Skeletal muscle tissue (tissue), 4 donors: ENCODE measurements around the gene RAB7A. TPM values are rescaled to one million over a fixed set of nuclear protein-coding genes. Genes with fewer than 3 reads are reported as not detected.

Experiments used
- H3K27ac ChIP-seq: one replicate; pipeline ENCODE4 v1.7.0; 2013; ENCODE audit warnings: mild to moderate bottlenecking, low read depth, low read length, inconsistent platforms
- H3K27me3 ChIP-seq, 3 donors: one replicate each; pipeline ENCODE4 v1.7.0; 2013; ENCODE audit warnings: low read length in 3 of 3; ENCODE audit not compliant: control insufficient read depth in 3 of 3, insufficient read depth in 3 of 3
- H3K36me3 ChIP-seq, 3 donors: one replicate each; pipeline ENCODE4 v1.7.0; 2013; ENCODE audit warnings: low read length in 3 of 3; ENCODE audit not compliant: control insufficient read depth in 3 of 3, insufficient read depth in 3 of 3
- H3K4me1 ChIP-seq, 3 donors: one replicate each; pipeline ENCODE4 v1.7.0; 2013; ENCODE audit warnings: low read length in 3 of 3, mild to moderate bottlenecking in 3 of 3; ENCODE audit not compliant: control insufficient read depth in 3 of 3, insufficient read depth in 3 of 3
- H3K4me3 ChIP-seq, 3 donors: one replicate each; pipeline ENCODE4 v1.7.0; 2013; ENCODE audit warnings: low read length in 3 of 3
- H3K9ac ChIP-seq, 3 donors: one replicate each; pipeline ENCODE4 v1.7.0; 2013; ENCODE audit warnings: low read length in 3 of 3, mild to moderate bottlenecking in 3 of 3, moderate library complexity in 2 of 3, low read depth in 1 of 3
- H3K9me3 ChIP-seq, 3 donors: one replicate each; pipeline ENCODE4 v1.7.0; 2013; ENCODE audit warnings: low read length in 3 of 3; ENCODE audit not compliant: control insufficient read depth in 3 of 3
- total RNA-seq: library from RNA; depleted of rRNA; stranded (reverse); fragments of >200 nt; gene quantifications from one replicate; pipeline ENCODE4 v1.2.3, GENCODE V29; 2014
- donor health status: Osteomylitis.

RAB7A gene
- total RNA-seq, 1 donor from 2014 or later, result 37.1 TPM

DNA sequence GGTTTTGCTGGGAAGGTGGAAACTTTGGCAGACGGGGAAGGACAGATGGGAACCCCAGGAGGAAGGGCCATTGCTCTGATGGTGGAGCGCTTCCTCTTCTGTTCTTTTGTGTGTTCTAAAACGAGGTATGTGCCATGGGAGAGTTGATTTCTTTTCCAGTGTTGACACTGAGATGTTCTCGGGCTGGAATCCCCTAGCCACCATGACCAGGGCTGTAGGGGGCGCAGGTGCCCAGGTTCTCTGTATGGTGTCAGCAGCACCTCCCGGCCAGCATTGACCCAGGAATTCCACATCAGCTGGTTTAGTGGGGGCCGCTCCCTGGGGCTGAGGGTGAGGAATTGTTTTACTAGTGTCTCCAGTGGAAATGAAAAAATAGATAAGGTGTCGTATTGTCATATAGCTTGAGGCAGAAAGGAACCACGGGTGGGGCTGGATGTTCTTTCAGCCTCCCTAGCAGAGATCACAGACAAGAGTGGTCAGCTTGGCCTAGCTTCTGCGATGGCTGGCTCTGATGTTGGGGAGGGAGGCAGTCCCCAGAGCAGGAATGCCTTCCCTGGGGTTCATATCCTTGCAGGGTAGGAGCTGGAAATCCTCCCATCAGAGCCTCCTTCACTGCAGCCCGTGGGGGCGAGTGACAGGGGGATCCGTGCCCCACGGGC, 119.3 kb downstream of the RAB7A start:
- no peaks in the 10 kb centered on the region for H3K27me3 ChIP-seq
- no peaks in the 10 kb centered on the region for H3K36me3 ChIP-seq
- H3K9me3 ChIP-seq, result no peaks in the 10 kb centered on the region
- peak overlapping the region in 2 of 3 donors; percentile 69 to 89 for H3K9ac ChIP-seq
- H3K4me3 ChIP-seq, result peak overlapping the region; percentile 56 to 70 (median 56)
- peaks cover 6 to 15% (median 11%) of the 10 kb centered on the region in 3 donors for H3K4me1 ChIP-seq
- H3K27ac ChIP-seq, result peak overlapping the region; percentile 74

DNA sequence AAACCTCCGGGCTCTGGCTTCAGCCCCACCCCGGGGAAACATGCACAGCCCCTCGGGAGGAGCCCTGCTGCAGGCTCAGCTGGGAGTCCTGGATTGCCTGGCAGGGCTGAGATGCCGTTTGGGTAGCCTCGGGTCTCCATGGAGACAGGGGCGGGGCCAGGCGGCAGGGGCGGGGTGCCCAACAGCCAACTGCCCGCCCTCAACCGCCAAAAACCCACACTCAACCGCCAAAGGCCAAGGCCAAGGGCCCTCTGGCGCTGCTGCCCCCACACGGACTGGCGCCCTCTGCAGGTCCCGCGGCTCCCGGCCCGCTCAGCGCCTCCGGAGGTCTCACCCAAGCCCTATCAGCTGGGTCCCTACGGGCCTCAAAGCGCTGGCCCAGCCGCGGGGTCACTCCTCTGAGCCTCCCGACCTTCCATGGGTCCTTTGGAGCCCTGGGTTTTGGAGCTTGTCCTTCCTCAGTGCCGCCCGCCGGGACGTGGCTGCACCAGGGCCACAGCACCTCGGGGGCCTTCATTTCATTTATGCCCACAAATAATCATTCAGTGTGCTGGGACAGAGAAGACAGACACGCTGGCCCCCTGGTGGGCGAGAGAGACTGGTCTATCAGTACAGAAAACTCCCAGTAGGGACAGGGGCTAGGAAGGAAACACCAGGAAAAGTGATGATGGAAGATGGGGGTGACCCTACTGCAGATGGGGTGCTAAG, 119.9 kb downstream of the RAB7A start:
- H3K4me3 ChIP-seq, result peak overlapping the region; percentile 58 to 70 (median 66)
- H3K27me3 ChIP-seq, result no peaks in the 10 kb centered on the region
- H3K9ac ChIP-seq, result peak overlapping the region; percentile 69 to 89 (median 83)
- H3K27ac ChIP-seq, result peak overlapping the region; percentile 74
- H3K4me1 ChIP-seq, result peaks cover 6 to 15% (median 11%) of the 10 kb centered on the region in 3 donors
- no peaks in the 10 kb centered on the region for H3K36me3 ChIP-seq
- H3K9me3 ChIP-seq, result no peaks in the 10 kb centered on the region

DNA sequence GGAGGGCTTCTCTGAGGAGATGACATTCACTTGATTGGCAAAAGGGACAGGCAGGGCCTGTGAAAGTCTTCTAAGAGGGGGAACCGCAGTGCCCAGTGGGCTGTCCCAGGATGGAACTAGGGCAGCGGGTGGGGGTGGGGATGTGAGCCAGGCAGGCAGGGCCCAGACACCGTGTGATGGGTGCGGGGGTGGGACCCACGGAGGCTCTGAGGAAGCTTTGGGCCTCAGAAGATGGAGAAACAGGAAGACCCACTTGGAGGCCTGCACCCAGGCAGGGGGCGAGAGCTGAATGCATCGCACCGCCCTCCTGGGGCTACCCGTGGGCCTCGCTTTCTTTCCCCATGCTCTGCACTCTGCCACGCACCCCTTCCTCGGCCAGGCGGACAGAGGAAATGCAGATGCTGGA, 120.5 kb downstream of the RAB7A start:
- Histone ChIP-seq H3K4me3 (peak overlapping the region in 2 of 3 donors; percentile 13 to 58), H3K9ac (peak overlapping the region in 2 of 3 donors; percentile 69 to 89), H3K9me3 (no peaks in the 10 kb centered on the region), H3K27ac (peak overlapping the region; percentile 74), H3K36me3 (no peaks in the 10 kb centered on the region), H3K4me1 (peaks cover 6 to 15% (median 11%) of the 10 kb centered on the region in 3 donors), H3K27me3 (no peaks in the 10 kb centered on the region)

DNA sequence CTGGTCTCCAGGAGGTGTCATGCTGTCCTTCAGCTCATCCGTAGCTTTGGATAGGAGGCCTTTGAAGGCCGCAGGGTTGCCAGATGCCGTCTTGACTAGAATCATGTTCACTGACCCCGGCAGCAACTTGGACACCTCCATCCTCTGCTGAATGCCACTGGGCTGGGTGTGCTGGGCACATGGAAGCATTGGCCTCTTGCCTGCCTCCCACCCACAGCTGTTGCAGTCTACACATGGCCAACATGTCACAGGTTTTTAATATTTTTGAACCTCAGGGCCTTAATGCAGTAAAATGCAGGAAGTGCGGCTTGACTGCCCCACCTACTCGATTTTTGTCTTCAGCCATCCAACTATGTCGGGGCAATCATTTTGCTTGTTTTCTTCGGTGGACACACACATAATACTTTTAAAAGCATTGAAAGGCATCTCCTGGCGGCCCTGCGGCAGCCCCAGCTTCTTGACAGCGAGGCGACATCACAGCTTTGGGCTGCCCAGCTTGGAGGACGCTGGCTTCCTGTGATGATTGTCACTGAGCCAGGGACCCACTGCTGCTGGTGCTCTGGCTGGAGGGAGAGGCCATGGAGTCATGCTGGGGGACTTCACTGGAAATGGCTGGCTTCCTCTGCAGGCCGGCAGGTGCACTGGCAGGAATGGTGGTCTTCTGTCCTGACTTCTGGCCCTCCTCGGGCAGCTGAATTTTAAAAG, 121.8 kb downstream of the RAB7A start:
- Histone ChIP-seq H3K9ac (no peak overlapping the region), H3K27ac (no peak overlapping the region), H3K4me1 (peaks cover 6 to 15% (median 11%) of the 10 kb centered on the region in 3 donors), H3K9me3 (no peaks in the 10 kb centered on the region), H3K4me3 (no peak overlapping the region), H3K27me3 (no peaks in the 10 kb centered on the region), H3K36me3 (no peaks in the 10 kb centered on the region)

DNA sequence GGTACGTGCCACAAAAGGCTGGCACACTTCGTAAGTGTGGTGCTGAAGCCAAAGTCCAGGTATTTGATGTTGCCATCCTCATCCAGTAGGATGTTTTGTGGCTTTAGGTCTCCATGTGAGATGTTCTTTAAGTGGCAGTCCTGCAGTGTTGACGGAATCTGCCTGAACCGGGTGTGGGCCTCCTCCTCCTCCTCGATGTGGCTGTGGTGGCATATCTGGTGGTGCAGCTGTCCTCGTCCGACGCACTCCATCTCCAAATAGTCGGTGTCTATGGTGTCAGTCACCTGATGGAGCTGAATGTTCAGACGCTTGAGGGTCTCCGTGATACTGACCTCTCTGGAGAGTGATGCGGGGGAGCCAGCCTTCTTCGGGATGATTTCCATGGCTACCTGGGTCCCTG, 123.0 kb downstream of the RAB7A start:
- H3K27ac ChIP-seq, result no peak overlapping the region
- no peak overlapping the region for H3K9ac ChIP-seq
- no peaks in the 10 kb centered on the region for H3K36me3 ChIP-seq
- H3K4me3 ChIP-seq, result no peak overlapping the region
- no peaks in the 10 kb centered on the region for H3K9me3 ChIP-seq
- H3K4me1 ChIP-seq, result peaks cover 6 to 15% (median 11%) of the 10 kb centered on the region in 3 donors
- no peaks in the 10 kb centered on the region for H3K27me3 ChIP-seq

DNA sequence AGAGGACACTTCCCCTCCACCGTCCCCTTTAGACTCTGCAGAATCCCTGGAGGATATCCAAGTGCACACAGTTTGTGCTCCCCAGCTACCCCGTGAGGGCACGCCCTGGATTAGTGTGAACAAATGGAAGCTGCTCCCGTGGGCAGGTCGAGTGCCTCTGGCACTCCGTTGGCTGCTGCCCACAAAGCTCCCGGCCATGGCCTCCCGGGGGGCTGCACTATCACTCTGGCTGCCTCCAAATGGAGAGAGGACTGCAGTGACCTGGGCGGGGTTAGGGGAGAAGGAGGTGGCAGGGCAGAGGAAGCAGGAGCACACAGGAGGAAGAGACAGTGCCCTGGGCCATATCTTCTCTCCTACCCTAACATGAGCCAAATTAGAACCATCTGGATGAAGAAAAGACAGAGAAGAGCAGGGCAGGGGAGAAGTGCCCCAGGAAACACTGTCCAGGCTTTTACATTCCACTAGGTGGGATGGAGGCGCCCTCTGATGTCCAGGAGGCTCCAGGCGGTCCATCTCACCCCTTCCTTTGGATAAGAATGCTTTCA, 124.0 kb downstream of the RAB7A start:
- Histone ChIP-seq H3K4me3 (no peak overlapping the region), H3K9me3 (no peaks in the 10 kb centered on the region), H3K4me1 (peaks cover 6 to 11% (median 10%) of the 10 kb centered on the region in 3 donors), H3K36me3 (no peaks in the 10 kb centered on the region), H3K27me3 (no peaks in the 10 kb centered on the region), H3K27ac (no peak overlapping the region), H3K9ac (peak overlapping the region in 1 of 3 donors; percentile 33)

DNA sequence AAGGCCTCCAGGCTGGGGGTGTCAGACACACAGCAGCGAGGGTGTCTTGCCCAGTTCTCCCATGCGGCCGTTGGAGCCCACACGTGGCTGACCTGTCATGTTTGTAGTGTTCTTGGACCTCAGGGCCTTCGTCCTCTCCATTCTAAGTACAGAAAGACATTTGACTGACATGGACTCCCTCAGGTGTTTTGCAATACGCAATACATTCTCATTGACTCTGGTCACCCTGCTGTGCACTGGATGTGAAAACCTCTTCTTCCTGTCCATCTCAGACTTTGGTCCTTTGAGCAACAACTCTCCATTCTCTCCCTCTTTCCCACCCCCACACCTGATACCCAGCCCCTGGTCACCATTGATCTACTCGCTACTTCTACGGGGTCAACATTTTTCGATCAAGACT, 124.6 kb downstream of the RAB7A start:
- Histone ChIP-seq H3K9me3 (no peaks in the 10 kb centered on the region), H3K36me3 (no peaks in the 10 kb centered on the region), H3K9ac (no peak overlapping the region), H3K27ac (no peak overlapping the region), H3K4me1 (peaks cover 2 to 6% (median 5%) of the 10 kb centered on the region in 3 donors), H3K4me3 (no peak overlapping the region), H3K27me3 (no peaks in the 10 kb centered on the region)

DNA sequence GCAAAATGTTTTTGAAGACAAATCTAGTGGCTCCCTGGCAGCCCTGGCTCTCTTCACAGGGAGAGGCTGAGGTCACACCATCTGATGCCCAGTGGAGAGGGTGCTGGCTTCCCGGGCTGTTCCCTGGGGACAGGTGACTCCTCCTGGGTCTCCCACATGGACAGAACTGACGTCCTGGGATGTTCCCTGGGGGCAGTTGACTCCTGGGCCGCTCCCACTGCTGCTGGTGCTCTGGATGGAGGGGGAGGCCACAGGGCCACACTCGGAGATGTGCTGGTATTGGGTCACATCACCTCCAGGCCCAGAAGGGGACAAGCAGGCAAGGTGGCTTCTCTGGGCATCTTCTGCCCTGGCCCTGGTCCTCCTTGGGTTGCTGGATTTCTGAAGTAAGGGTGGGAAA, 125.6 kb downstream of the RAB7A start:
- Histone ChIP-seq H3K27me3 (no peaks in the 10 kb centered on the region), H3K36me3 (no peaks in the 10 kb centered on the region), H3K9me3 (no peaks in the 10 kb centered on the region), H3K4me1 (peaks cover 0 to 3% (median 0%) of the 10 kb centered on the region in 3 donors), H3K9ac (no peak overlapping the region), H3K4me3 (no peak overlapping the region), H3K27ac (no peak overlapping the region)

DNA sequence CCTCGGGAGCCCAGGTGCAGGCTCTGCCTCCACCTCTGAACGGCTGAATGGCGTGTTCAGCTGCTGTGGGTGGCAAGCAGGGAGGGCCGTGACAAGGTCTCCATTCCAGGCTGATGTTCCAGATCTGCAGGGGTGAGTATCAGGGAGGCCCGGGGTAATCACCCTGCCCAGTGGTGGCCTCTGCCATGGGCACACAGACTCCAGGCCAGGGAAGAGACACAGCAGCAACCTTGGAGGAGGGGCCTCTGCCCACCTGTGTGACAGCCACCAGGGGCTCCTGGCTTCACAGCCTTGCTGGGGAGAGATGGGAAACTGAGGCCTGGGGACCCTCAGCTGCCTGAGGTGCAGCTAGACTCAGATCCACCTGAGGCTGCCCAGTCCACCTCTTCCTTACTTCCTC, 127.8 kb downstream of the RAB7A start:
- H3K27ac ChIP-seq, result no peak overlapping the region
- no peak overlapping the region for H3K9ac ChIP-seq
- no peaks in the 10 kb centered on the region for H3K4me1 ChIP-seq
- peaks cover 0 to under 1% (median 0%) of the 10 kb centered on the region in 3 donors for H3K9me3 ChIP-seq
- H3K27me3 ChIP-seq, result no peaks in the 10 kb centered on the region
- no peaks in the 10 kb centered on the region for H3K36me3 ChIP-seq
- no peak overlapping the region for H3K4me3 ChIP-seq
